ENCODE data around the gene KRTAP10-5.

- TF ChIP-seq CTCF (IDR thresholded peaks at IDR 0.05) (no peak), EP300 (IDR thresholded peaks at IDR 0.05) (no peak)
Observed at GRCh38 chr21:44611551-44611950, 31.1 kb upstream of the KRTAP10-5 start.
